Stimulated activated naive CD4-positive, alpha-beta T cell treated with Interleukin-2 at 50 U/mL for 16 hours (primary cell): Measurements from ENCODE around the gene VSIG10.
A peak's percentile ranks its signal among the peaks of the same experiment; 100 is the strongest.

Experiments used
- DNase-seq: peaks from one replicate; lab custom pipeline; 2025; lab: John Stamatoyannopoulos, UW

The VSIG10 gene

GRCh38 chr12:118059341-118060191 lies 44.2 kb downstream of the VSIG10 start:
- no peak for DNase-seq

GRCh38 chr12:118058881-118059280 lies 44.9 kb downstream of the VSIG10 start:
- DNase-seq, result no peak

DNA sequence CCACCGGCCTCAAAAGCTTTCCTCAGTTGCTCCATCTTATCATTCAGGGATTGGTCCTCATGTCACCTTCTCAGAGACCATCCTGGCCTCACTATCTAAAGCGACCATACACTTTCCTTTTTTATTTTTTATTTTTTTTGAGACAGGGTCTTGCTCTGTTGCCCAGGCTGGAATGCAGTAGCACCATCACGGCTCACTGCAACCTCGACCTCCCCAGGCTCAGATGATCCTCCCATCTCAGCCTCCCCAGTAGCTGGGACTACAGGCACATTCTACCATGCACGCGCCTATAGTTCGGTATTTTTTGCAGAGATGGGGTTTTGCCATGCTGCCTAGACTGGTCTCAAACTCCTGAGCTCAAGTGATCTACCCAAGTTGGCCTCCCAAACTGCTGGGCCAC lies 45.6 kb downstream of the VSIG10 start:
- DNase-seq, result no peak

- DNase-seq, result no peak
Measured at GRCh38 chr12:118055865-118056773, 47.7 kb downstream of the VSIG10 start.

- peak; percentile 69 for DNase-seq
Measured at GRCh38 chr12:118055144-118055557, 48.7 kb downstream of the VSIG10 start.

DNA sequence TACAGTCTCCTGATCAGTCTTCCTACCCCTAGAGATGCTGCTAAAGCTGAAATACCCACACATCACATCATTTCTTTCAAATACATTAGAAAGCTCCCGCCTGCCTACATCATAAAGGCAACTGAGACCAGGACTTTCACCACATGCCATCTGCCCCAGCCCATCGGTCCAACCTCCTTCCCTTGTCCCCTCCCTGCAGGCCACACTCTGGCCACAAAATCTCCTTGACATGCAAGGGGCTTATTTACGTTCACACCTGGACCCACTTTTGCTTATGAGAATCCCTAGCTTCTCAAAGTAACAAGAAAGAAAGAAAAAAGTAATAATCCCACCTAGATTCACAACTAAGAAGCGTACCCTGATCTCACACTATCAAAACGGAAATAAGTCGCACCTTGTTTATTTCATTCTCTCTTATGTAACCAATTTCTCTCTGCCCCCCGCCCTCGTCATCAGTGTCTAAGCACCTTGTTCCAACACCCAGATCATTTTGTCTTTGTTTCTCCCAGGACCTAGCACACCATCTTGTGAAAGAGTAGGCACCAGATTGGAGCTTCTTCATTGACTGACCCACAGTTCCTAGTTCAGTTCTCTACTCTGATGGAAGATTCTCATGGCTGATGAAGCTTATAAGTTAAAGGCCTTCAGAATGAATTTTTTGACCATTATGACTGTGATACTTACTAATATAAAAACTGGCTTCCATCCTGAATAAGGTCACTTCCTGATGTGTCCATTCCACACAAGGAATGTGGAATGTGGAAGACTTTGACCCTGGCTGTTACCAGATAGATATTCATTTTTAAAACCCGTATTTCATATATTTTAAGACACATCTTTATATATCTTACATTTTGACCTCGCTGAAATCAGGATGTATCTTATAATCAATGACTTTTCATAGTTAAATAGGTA lies 50.5 kb downstream of the VSIG10 start:
- no peak for DNase-seq

DNA sequence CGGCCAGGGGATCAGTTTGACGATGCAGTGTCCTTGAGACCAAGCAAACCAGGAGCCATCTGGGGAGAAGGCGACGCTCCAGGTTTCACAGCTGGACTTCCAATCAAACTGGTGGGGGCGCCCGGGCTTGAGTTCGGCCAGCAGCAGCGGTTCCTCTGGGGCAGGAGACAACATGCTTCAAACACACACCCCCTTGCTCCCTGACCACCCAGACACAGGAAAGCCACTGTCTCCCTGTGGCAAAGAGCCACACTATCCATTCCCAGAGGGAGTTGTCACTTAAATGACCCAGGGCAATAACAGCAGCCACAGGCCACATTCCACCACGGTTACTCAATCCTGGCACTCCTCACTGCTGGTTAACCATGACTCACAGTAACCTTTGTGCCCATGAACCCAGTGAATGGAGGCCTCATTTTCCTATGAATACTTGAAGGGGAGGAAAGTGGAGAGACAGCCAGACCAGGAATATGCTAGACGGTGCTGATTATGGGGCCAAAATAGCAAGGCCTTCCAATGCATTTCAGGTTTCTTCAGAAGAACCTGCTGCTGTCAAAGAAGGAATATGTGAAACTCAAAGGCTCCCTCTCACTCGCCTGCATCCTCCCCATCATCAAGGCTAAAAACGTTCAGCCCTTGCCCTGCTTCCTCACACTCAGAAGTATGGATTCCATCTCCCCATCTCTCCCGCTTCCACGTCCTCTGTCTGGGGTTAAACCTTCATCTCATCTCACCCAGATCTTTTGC lies 51.3 kb downstream of the VSIG10 start:
- DNase-seq, result no peak

- DNase-seq, result no peak
Measured at GRCh38 chr12:118050972-118051910, 52.6 kb downstream of the VSIG10 start.

GRCh38 chr12:118046430-118046829 lies 57.4 kb downstream of the VSIG10 start:
- no peak for DNase-seq

- DNase-seq, result no peak
Measured at GRCh38 chr12:118044577-118044976, 59.2 kb downstream of the VSIG10 start.

DNA sequence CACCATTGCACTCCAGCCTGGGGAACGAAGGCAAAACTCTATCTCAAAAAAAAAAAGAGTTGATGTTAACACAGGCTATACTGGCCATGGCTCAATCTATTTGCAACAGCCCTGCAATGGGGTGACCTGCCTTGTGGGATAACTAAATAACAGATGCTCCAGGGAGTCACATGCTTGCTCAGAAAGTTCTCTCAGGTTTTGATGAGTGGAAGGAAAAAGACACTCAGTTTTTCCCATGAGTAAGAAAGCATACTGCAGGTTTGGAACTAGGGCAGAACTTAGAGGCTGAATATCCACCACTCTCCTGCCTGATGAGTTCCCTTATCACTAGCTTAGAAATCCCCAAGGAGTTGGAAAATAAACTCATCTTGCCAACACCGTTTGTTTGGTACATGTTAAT lies 59.7 kb downstream of the VSIG10 start:
- DNase-seq, result no peak

- no peak for DNase-seq
Measured at GRCh38 chr12:118042091-118042490, 61.7 kb downstream of the VSIG10 start.

DNA sequence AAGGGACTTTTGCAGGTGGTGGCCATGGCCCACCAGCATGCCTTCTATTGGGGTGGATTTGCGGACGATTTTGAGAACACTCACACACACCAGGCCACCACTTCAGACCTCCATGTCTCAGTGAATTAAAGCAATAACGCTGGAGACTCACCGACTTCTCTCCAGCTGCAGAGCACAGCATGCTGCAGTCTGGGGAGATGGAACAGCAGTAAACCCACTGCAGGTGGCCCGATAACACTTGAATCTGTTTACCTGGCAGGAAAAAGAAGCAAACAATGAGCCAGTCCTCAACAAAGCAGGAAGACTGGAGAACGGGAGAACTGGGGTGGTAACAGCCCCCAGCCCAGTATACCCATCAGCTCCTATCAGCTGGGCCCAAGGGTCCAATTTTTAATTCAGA lies 65.7 kb downstream of the VSIG10 start:
- no peak for DNase-seq

DNA sequence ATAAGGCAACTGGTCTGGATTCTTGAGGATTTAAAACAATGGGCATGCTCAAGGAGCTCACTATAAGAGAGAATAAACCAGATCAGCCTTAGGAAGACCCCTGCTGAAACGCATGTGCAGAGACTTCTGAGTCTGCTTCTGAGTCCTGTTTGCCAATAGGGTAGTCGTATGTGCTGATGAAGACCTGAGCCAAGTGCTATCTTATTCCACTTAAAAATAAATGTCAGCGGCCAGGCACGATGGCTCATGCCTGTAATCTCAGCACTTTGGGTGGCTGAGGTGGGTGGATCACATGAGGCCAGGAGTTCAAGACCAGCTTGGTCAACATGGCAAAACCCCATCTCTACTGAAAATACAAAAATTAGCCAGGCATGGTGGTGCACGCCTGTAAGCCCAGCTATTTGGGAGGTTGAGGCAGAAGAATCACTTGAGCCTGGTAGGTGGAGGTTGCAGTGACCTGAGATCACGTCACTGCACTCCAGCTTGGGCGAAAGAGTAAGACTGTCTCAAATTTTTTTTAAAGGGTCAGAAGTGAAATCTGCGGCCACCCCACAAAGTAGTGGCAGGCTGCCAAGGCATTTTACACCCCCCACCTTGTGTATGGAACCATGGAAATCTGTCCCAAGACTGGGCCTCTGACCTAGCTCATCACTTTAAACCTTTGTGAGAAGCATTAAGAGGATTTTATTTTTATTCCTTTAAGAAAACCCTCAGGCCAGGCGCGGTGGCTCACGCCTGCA lies 67.0 kb downstream of the VSIG10 start:
- DNase-seq, result no peak

DNA sequence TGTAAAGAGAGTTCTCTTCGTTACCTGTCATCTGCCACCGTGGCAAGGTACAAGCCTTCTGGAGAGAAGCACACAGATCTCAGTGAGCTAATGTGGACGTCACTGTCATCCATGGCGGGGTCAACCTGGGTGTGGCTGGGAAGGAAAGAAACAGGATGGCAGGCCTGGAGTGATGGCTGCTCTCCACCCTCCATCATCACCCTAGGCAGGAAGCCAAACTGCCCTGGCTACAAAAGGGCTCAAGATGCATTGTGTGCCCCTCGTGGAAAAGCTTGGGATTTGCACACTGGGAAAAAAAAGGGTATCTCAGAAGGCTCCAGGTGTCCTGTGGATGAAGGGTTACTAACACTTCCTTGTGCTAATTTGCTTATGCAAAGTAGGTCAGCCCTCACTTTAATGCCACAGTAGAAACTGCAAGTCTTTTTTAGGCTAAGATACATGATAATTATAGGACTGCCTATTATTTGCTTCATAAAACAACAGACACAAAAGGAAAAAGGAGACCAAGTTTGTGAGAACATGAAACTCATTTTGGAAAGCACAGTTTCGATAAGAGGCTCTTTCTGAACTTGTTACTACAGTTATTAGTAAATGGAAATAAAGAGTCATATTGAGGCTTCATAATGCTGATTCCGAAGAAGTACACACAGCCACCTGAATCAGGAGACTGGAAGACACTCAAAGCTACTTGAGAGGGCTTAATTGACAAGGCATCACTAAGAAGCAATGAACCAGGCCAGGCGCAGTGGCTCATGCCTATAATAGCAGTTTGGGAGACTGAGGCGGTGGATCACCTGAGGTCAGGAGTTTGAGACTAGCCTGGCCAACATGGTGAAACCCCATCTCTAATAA lies 68.4 kb downstream of the VSIG10 start:
- no peak for DNase-seq

- no peak for DNase-seq
Measured at GRCh38 chr12:118034429-118035189, 69.2 kb downstream of the VSIG10 start.

DNA sequence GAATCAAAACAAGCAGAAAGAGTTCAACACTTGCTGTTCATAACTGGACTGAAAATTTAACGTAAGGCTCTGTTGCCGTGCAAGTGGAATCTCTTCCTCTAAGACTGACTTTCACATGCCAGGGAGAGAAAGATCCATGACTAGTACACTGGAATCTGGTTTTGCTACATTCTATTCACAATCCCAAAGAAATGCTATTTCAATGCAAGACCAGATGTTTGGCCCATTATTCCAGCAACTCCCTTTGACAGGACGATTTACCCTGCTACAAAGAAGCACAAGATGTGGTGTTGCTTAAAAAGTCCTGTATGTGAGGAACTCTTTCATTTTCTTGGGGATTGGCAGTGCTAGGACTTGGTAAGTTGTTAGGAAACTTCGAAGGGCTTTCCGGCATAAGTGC lies 69.9 kb downstream of the VSIG10 start:
- no peak for DNase-seq

GRCh38 chr12:118033323-118033722 lies 70.5 kb downstream of the VSIG10 start:
- no peak for DNase-seq
